ENCODE measurements around the gene NT5E. TPM values are rescaled to one million over a fixed set of nuclear protein-coding genes. Genes with fewer than 3 reads are reported as not detected.
A peak's percentile ranks its signal among the peaks of the same experiment; 100 is the strongest.

Gene NT5E
- total and polyA plus RNA-seq, 2 of the 13 experiments (the other 11 are each of a cell fraction or from before 2014, with no cell fraction given) = 9.5 to 33.0 TPM

DNA sequence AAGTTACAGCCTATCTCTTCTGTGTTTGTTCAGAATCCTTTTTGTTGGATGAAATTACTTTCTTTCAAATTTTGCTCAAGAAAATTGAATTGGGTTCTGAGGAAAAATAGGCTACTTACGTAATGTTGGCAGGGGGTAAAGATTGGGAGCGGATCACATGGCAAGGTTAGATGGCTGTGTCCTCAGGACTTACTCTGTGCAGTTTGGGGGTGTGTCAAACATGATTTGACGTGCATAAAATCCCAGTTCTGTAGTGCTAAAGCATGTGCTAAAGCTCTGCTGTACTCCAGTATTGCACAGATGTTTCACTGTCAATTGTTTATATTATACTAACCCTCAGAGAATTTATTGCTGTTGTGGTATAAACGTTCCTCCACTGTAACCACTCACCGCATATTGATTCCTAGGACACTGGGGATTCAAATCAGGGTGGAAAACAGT lies 2.6 kb downstream of the NT5E start (continued):
- TF ChIP-seq SP2 (CRISPR knock-in tag; IDR thresholded peaks at IDR 0.05) (no peak), ARNTL (CRISPR knock-in tag; IDR thresholded peaks at IDR 0.05) (0 out of 2 replicates have a peak, but pooled peaks have one; percentile 8), GLI4 (CRISPR knock-in tag; IDR thresholded peaks at IDR 0.05; ENCODE audit: borderline replicate concordance) (no peak), KLF6 (CRISPR knock-in tag; IDR thresholded peaks at IDR 0.05) (0 out of 2 replicates have a peak, but pooled peaks have one; percentile 10), CC2D1A (CRISPR knock-in tag; IDR thresholded peaks at IDR 0.05) (no peak), MAX (IDR thresholded peaks at IDR 0.05) (peak; percentile 22; the same call in 1 of the 2 replicates), ZBTB38 (CRISPR knock-in tag; IDR thresholded peaks at IDR 0.05) (0 out of 2 replicates have a peak, but pooled peaks have one; percentile 36), CBX5 (CRISPR knock-in tag; IDR thresholded peaks at IDR 0.05; ENCODE audit: borderline replicate concordance) (no peak), JUND (CRISPR knock-in tag; IDR thresholded peaks at IDR 0.05) (no peak), DZIP1 (CRISPR knock-in tag; IDR thresholded peaks at IDR 0.05) (no peak)
- TF ChIP-seq, protein P1, sequence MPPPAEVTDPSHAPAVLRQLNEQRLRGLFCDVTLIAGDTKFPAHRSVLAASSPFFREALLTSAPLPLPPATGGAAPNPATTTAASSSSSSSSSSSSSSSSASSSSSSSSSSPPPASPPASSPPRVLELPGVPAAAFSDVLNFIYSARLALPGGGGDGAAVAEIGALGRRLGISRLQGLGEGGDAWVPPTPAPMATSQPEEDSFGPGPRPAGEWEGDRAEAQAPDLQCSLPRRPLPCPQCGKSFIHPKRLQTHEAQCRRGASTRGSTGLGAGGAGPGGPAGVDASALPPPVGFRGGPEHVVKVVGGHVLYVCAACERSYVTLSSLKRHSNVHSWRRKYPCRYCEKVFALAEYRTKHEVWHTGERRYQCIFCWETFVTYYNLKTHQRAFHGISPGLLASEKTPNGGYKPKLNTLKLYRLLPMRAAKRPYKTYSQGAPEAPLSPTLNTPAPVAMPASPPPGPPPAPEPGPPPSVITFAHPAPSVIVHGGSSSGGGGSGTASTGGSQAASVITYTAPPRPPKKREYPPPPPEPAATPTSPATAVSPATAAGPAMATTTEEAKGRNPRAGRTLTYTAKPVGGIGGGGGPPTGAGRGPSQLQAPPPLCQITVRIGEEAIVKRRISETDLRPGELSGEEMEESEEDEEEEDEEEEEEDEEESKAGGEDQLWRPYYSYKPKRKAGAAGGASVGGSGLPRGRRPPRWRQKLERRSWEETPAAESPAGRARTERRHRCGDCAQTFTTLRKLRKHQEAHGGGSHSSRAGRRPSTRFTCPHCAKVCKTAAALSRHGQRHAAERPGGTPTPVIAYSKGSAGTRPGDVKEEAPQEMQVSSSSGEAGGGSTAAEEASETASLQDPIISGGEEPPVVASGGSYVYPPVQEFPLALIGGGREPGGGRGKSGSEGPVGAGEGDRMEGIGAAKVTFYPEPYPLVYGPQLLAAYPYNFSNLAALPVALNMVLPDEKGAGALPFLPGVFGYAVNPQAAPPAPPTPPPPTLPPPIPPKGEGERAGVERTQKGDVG (CRISPR knock-in tag; IDR thresholded peaks at IDR 0.05; ENCODE audit: borderline replicate concordance) = no peak
- TF ChIP-seq, protein P2, sequence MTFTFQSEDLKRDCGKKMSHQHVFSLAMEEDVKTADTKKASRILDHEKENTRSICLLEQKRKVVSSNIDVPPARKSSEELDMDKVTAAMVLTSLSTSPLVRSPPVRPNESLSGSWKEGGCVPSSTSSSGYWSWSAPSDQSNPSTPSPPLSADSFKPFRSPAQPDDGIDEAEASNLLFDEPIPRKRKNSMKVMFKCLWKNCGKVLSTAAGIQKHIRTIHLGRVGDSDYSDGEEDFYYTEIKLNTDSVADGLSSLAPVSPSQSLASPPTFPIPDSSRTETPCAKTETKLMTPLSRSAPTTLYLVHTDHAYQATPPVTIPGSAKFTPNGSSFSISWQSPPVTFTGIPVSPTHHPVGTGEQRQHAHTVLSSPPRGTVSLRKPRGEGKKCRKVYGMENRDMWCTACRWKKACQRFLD (CRISPR knock-in tag; IDR thresholded peaks at IDR 0.05; ENCODE audit: borderline replicate concordance) = no peak
- TF ChIP-seq, protein P3, sequence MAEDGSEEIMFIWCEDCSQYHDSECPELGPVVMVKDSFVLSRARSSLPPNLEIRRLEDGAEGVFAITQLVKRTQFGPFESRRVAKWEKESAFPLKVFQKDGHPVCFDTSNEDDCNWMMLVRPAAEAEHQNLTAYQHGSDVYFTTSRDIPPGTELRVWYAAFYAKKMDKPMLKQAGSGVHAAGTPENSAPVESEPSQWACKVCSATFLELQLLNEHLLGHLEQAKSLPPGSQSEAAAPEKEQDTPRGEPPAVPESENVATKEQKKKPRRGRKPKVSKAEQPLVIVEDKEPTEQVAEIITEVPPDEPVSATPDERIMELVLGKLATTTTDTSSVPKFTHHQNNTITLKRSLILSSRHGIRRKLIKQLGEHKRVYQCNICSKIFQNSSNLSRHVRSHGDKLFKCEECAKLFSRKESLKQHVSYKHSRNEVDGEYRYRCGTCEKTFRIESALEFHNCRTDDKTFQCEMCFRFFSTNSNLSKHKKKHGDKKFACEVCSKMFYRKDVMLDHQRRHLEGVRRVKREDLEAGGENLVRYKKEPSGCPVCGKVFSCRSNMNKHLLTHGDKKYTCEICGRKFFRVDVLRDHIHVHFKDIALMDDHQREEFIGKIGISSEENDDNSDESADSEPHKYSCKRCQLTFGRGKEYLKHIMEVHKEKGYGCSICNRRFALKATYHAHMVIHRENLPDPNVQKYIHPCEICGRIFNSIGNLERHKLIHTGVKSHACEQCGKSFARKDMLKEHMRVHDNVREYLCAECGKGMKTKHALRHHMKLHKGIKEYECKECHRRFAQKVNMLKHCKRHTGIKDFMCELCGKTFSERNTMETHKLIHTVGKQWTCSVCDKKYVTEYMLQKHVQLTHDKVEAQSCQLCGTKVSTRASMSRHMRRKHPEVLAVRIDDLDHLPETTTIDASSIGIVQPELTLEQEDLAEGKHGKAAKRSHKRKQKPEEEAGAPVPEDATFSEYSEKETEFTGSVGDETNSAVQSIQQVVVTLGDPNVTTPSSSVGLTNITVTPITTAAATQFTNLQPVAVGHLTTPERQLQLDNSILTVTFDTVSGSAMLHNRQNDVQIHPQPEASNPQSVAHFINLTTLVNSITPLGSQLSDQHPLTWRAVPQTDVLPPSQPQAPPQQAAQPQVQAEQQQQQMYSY (CRISPR knock-in tag; IDR thresholded peaks at IDR 0.05) = 0 out of 2 replicates have a peak, but pooled peaks have one; percentile 29

Measured in HepG2 (cell line).